ENCODE data around the gene FAM111A.

The FAM111A gene

GRCh38 chr11:59152312-59152951, 9.8 kb downstream of the FAM111A start:
- TF ChIP-seq CTCF (IDR thresholded peaks at IDR 0.05; ENCODE audit: insufficient read depth, low read length, missing control alignments) = no peak
- CTCF ChIA-PET = interaction anchor here (0.6 to 2.9 kb wide), 7 partner anchors 8 to 94 kb away, joined by 3 to 9 read pairs (median 4); partner anchors contain the start of genes DTX4 and FAM111A
- no peak overlapping the region for H3K4me3 ChIP-seq (ENCODE audit: low read depth, low read length)
- POLR2A ChIA-PET = no interaction called here
- DNase-seq (ENCODE audit: low read depth, low spot score) = no peak

GRCh38 chr11:59154610-59155009, 12.0 kb downstream of the FAM111A start:
- no peak for TF ChIP-seq CTCF (IDR thresholded peaks at IDR 0.05; ENCODE audit: insufficient read depth, low read length, missing control alignments)
- DNase-seq (ENCODE audit: low read depth, low spot score) = no peak
- CTCF ChIA-PET = interaction anchor here (1.2 to 5.6 kb wide), 5 partner anchors 15 to 101 kb away, joined by 3 to 103 read pairs (median 10); partner anchors contain the start of gene DTX4
- no peak overlapping the region for H3K4me3 ChIP-seq (ENCODE audit: low read depth, low read length)
- POLR2A ChIA-PET = no interaction called here

GRCh38 chr11:59157433-59157832, 14.8 kb downstream of the FAM111A start:
- no peak for TF ChIP-seq CTCF (IDR thresholded peaks at IDR 0.05; ENCODE audit: insufficient read depth, low read length, missing control alignments)
- ChIA-PET POLR2A (no interaction called here), CTCF (interaction anchor here (0.8 to 5.6 kb wide), 28 partner anchors 10 to 504 kb away, joined by 3 to 103 read pairs (median 6); partner anchors contain the start of genes DTX4, FAM111A and FAM111B)
- no peak for DNase-seq (ENCODE audit: low read depth, low spot score)
- no peak overlapping the region for H3K4me3 ChIP-seq (ENCODE audit: low read depth, low read length)

- no peak for DNase-seq (ENCODE audit: low read depth, low spot score)
These were observed 15.8 kb downstream of the FAM111A start for GRCh38 chr11:59158206-59159068.

GRCh38 chr11:59164028-59164427, 21.4 kb downstream of the FAM111A start:
- ChIA-PET POLR2A (no interaction called here), CTCF (interaction anchor here (0.6 to 18.9 kb wide), 7 partner anchors 8 to 111 kb away, joined by 3 to 450 read pairs (median 4); partner anchors contain the start of genes DTX4 and MPEG1)
- no peak for TF ChIP-seq CTCF (IDR thresholded peaks at IDR 0.05; ENCODE audit: insufficient read depth, low read length, missing control alignments)
- H3K4me3 ChIP-seq (ENCODE audit: low read depth, low read length) = no peak overlapping the region
- no peak for DNase-seq (ENCODE audit: low read depth, low spot score)

More at GRCh38 chr11:59158206-59159068, 15.8 kb downstream of the FAM111A start:
- peak; percentile 63 for TF ChIP-seq CTCF (IDR thresholded peaks at IDR 0.05; ENCODE audit: insufficient read depth, low read length, missing control alignments)
- ChIA-PET POLR2A (interaction anchor here (1.0 kb wide), 1 partner anchor 16 kb away, joined by 3 read pairs; the partner anchor contains the start of gene FAM111A), CTCF (interaction anchor here (0.6 to 5.6 kb wide), 50 partner anchors 9 to 582 kb away, joined by 3 to 103 read pairs (median 5); partner anchors contain the start of genes DTX4, FAM111A, FAM111B and GLYATL1B)
- H3K4me3 ChIP-seq (ENCODE audit: low read depth, low read length) = no peak overlapping the region

Data from AG04449 (cell line).